GM19099 (cell line): ENCODE measurements around the gene PTTG1IP2.

Experiments used
- POLR2A ChIP-seq: IDR thresholded peaks from 3 replicates; pipeline ENCODE4 v1.6.1; 2011; ENCODE audit warnings: low read depth; ENCODE audit not compliant: insufficient read length; ENCODE audit errors: extremely low read depth

PTTG1IP2 gene

DNA sequence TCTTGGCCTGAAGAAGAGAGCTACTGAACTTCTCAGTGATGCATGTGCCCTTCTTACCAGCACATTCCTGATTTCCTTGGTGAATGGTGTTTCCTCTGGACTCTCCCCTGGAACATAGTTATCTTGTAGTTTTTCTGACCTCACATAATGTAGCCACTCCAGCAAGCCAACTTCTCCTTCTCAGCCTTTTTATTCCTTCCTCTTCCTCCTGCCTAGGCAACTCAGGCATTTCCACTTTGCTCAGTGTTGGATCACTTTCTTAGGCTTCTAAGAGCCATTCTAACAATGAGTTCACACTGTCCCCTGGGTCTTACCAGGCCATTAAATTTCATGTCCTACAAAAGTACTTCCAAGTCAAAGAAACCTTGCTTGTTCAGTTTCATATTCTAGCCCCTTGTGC is 3.6 kb upstream of the PTTG1IP2 start:
- no peak for TF ChIP-seq POLR2A

DNA sequence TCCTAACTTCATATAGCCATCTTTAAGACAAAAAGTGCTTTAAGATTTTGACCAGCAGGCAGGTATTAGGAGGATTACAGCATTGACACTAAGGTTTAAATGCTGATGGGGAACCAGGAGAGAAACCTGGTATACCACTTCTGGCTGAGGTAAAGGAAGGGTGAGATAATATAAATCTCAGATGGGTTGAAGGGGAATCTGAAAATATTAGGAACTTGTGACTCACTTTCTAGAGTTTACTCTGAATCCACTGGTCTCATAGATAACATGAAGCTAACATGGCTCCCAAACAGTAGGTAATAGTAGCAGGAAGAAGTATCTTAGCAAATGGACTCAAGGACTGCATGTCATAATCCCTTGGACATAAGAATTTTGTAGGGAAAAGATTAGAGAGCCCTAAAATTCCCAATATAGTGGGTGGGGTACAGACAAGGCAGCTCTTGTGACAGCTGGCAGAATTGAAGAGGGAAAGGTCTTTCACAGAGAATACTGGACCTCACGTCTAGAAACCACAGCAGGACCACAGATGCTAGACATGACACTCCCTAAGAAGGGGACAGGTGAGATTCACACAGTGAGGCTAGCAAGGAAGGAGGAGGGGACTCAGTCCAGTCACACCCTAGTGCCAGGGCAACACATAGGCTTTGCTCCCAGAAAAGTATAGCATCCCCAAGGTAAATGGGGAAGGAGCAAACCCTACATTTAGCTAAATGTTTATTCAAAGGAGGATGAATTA is 3.5 kb downstream of the PTTG1IP2 start:
- TF ChIP-seq POLR2A: no peak

DNA sequence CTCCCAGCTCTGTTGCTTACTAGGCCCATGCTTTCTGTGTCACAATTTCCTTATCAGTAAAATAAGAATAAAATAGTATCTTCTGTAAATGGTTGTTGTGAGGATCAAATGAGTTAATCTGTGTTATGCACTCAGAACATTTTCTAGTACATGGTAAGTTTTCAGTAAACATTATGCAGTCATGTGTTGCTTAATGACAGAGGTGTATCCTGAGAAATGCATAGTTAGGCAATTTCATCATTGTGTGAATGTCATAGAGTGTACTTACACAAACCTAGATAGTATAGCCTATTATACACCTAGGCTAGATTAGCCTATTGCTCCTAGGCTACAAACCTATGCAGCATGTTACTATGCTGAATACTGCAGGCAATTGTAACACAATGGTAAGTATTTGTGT is 4.4 kb downstream of the PTTG1IP2 start:
- no peak for TF ChIP-seq POLR2A

DNA sequence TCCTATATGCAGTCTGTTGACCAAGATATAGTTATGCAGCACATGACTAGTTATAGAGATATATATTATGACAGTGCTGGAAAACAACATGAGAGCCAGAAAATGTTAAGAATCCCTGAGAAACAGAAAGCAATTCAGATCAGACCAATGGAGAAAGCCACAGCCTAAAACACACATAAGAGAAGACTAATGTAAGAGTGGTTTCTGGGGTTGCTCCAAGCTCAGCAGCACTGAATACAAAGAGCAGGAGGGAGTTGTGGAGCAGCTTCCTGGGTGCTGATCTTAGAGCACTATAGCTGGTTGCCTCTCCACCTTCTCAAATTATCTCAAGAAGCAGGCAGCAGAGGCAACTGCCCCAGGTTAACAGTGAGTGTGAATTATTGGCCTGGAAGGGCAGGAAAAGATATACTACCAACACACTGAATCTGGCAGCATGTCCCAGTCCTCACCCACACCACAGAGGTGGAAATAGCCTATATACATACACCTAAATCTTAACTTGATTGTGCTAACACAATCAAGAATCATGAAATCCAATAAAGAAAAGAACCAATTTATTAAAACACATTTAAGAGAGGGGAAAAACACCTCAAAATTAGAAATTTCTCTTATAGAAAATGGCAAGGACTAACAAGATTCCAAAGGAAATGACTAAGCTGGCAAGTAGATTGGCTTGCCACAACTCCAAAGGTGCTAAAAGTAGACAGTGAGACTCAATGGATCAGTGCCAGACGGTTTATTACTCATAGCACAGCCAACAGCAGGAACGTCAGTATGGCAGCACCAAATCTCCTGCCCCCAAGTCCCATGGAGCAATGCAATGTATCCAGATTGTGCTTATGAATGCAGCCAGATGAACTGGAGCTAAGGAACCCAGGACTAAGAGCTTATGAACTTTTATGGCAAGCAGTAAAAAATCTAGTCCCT is 5.1 kb downstream of the PTTG1IP2 start:
- TF ChIP-seq POLR2A: no peak

DNA sequence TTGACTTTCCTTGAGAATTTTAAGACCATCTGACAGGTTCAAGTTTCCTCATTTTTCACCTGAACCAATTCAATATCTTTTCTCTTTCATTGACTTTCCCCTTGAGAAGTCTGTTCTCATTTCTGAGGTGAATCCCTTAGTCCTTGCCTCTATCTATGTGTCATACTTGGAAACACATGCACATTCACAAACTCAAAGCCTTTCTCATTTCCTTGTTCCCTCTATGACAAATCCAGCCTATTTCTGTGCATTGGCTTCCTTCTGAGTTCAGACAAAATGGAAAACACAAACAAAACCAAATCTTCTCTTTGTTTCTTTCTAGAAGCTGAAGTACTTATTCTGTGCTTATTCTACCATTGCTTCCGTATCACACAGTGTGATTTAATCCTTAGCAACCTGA is 13.8 kb downstream of the PTTG1IP2 start:
- TF ChIP-seq POLR2A: no peak

DNA sequence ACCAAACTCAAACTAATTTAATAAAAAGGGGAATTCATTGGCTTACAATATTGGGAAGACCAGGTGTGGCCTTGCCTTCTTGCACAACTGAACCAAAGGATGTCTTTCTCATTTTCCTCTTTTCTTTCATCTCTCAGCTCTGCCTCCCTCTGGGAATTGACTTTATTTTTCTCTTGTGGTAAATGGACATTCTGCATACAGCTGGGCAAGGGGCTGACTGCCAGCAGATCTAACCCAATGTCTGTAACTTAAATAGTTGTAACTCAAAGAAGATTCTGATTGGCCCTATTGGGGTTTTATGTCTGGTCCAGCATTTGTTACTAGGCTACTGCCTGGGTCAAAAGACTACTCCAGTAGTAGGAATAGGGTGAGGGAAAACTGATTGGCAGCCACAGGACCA is 15.3 kb downstream of the PTTG1IP2 start:
- no peak for TF ChIP-seq POLR2A

DNA sequence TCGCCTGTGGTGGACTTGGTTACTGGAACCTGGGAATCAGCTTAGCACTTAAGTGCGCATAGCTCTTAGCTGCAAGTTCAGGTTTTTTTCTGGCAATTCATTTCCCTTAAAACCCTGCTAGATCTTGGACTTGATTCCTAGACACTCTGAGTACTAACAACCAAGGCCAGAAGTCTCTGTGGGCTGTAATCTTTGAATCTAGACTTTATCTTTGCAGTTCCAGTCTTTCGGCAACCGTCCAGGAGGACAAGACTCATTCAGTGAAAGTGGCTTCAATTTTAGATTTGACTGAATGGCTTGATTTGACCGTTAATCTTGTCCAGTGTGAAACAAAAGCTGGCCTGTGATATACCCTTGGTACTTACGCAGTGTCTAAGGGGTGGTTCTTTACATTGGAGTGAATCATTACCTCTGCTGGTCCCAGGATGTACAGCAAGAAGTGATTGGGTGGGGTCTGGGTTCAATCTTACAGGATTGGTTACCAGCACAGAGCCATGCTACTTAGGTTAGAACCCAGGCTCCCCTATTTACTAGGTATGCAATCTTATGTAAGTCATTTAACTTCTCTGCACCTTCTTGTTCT is 16.4 kb downstream of the PTTG1IP2 start:
- no peak for TF ChIP-seq POLR2A

DNA sequence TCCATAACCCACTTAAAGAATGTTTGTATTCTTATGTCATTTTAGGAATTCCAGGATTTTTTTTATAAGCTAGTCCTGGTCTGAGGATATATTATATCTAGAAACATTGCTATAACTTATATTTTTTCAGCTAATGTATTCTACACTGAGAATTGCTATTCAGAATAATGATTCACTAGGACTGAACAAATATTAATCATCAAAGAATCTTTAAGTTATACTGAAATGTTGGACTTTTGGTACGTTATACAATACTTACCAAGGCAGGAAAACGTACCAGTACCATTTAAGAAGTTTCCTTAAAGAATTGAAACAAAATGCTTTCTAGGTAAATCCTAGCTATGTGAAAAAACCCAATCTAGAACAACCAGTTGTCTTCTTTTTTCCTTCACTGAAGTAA is 18.4 kb downstream of the PTTG1IP2 start:
- no peak for TF ChIP-seq POLR2A

DNA sequence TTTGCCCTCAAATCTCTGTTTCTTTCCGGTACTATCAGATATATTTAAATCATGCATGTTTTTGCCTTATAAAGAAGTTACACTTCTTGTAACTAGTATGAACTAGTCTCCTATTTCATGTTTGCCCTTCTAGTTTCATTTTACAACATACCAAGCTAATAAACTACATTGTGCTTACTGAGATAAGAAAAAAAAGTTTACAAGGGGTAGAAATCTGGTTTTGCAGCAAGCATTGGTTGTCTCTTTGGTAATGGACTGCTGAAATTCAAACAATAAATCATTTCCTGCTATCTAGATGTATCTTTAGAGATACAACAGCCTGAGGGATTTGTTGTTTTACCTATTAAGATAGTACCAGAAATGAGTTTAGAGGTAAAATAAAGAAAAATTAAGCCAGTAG is 18.8 kb downstream of the PTTG1IP2 start:
- no peak for TF ChIP-seq POLR2A

DNA sequence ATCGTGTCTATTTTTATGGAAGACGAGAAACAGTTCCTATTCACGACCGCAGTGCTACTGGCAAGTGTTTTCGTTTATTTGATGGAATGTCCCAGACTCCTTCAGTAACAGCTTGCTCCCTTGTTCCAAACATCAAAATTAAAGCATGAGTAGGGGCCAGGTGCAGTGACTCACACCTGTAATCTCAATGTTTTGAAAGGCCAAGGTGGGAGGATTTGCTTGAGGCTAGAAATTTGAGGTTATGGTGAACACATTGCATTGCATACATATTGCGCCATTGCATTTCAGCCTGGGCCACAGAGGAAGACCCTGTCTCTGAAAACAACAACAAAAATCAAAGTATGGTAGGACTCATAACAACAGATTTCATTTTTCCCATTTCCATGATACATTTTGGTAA is 22.8 kb downstream of the PTTG1IP2 start:
- no peak for TF ChIP-seq POLR2A

DNA sequence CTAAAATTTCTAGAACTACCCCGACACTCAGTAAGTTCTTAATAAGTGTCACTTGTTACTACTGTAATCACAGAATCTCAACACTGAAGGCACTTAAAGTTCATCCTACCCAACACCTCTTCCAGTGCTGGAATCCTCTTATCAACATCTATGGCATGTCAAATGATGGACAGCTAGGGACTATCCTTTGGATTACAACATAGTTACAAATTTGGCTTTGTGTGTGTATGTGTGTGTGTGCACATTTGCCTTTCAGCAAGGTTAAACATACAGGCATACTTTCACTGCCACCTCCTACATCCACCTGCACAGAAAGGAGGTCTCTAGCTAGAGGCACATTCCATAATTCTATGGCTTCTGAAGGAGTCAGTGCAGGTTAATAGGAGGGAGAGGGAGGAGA is 25.8 kb downstream of the PTTG1IP2 start:
- no peak for TF ChIP-seq POLR2A

DNA sequence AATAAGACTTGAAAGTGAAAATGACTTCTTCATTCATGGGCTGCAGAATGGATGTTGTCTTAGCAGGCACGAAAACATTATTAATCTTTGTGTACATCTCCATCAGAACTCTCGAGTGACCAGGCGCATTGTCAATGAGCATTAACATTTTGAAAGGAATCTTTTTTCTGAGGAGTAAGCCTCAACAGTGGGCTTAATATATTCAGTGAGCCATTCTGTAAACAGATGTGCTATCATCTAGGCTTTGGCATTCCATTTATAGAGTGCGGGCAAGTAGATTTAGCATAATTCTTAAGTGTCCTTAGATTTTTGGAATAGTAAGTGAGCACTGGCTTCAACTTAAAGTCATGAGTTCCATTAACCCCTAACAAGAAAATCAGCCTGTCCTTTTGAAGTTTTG is 33.1 kb downstream of the PTTG1IP2 start:
- no peak for TF ChIP-seq POLR2A

DNA sequence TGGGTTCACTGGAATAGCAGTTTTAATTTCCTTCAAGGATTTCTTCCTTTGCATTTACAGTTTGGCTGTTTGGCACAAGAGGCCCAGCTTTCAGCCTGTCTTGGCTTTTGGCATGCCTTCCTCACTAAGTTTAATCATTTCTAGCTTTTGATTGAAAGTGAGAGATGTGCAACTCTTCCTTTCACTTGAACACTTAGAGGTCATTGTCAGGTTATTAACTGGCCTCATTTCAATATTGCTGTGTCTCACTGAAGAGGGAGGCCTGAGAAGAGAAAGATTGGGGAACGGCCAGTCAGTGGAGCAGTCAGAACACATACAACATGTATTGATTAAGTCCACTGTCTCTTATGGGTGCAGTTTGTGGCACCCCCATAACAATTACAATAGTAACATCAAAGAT is 33.9 kb downstream of the PTTG1IP2 start:
- no peak for TF ChIP-seq POLR2A

DNA sequence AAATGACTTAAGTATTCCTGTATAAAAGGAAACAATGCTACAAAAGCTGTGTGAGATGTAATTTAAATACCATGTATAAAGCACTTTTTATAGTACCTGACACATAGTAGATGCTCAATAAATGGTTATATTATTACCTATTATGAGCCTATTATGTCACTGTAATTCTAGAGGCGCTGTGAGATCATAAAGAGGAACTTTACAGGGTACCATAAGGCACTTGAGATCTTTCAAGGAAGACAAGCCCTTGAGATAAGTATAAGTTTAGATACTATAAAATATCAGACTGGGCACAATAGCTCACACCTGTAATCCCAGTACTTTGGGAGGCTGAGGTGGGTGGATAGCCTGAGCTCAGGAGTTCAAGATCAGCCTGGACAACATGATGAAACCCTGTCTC is 38.3 kb downstream of the PTTG1IP2 start:
- no peak for TF ChIP-seq POLR2A

DNA sequence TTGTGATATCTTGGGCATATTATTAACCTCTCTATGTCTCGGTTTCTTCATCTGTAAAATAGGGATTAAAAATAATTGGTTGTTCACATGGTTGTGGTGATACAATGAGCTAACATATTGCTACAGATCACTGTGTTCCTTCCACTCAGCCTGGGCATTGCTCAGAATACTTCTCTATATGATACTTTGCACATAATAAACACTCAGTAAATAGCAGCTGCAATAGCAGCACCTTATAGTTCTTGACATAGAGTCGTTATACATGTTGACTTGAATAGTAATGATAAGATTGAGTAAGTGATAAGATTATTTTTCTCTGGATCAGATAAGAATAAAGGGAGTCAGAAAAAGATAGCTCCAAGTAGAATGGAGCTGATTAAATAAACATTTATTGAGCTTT is 42.3 kb downstream of the PTTG1IP2 start:
- TF ChIP-seq POLR2A: no peak

DNA sequence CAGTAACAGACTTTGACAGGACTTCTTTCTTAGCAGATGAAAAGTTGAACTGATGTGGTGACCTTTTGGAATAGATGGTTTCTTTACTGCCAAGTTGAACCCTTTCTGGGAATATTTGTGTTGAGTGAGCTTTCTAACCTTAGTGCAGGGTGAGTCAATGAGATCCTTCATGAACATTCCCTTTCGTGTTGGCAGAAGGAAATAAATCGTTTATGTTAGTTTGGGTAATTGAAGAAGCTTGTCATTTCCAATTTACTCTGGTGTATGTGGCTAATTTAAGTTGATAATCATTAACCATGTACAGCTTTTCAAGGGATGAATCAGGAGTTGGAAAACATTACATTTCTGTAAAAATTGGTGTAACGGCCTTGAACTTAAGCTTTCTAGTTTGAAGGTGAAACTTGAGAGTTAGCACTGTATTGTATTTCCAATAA is 43.4 kb downstream of the PTTG1IP2 start:
- no peak for TF ChIP-seq POLR2A
